ENCODE results near the gene LYPD5.

The LYPD5 gene

DNA sequence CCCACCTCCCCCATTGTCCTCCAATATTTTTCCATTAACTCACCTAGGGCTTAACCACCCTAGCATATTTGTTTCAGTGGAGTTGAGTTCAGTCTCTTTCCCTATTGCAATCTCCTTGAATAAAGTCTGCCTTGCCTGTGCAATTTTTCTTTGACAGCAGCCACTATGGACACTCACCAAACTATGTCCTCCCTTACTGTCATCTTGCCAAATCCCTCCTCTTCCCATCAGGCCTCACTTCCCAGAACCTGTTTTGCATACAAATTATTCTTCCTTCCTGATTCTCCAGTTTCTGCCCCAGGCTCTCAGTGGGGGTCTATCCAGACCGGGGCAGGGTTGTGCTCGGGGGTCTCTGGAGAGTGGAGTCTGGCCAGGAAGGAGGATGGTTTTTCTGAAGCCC lies 2.2 kb upstream of the LYPD5 start:
- no peak for TF ChIP-seq CTCF (conservative IDR thresholded peaks at IDR 0.05; ENCODE audit: low read length)
- no peak for DNase-seq (ENCODE audit: low read depth)
- H3K4me3 ChIP-seq (ENCODE audit: low read length), result no peak overlapping the region

DNA sequence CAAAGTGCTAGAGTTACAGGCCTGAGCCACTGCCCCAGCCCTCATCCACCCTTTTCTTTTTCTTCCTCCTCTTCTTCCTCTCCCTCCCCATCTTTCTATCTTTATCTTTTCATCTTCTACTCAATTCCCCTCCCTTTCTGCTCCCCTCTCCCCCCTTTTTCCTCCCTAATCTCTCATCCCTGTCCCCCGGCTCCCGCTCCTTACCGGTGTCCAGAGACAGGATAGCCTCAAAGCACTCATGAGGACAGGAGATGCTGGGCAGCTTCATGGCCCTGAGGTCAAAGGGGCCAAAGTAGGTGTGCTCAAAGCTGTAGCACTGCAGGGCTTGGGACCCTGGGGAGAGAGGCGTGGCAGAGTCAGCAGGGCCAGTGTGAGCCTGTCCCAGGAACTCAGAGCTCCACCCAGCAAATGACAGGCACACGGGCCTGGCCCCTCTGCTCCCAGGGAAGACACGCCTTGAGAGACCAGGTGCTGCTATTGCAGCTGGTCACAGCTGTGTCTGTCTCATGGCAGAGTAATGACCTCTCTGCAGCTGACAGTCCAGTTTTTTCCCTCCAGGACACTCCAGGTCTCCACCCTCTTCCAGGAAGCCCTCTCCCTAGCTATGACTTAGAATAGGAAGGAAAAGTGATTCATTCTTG lies 2.6 kb downstream of the LYPD5 start:
- TF ChIP-seq CTCF (conservative IDR thresholded peaks at IDR 0.05; ENCODE audit: low read length), result no peak
- DNase-seq (ENCODE audit: low read depth), result no peak
- no peak overlapping the region for H3K4me3 ChIP-seq (ENCODE audit: low read length)

GRCh38 chr19:43798546-43799409 lies 3.5 kb downstream of the LYPD5 start:
- DNase-seq (ENCODE audit: low read depth), result no peak
- H3K4me3 ChIP-seq (ENCODE audit: low read length), result peak overlapping the region; percentile 61
- TF ChIP-seq CTCF (conservative IDR thresholded peaks at IDR 0.05; ENCODE audit: low read length), result no peak

- DNase-seq (ENCODE audit: low read depth), result no peak
- no peak for TF ChIP-seq CTCF (conservative IDR thresholded peaks at IDR 0.05; ENCODE audit: low read length)
- peak overlapping the region; percentile 61 for H3K4me3 ChIP-seq (ENCODE audit: low read length)
Observed at GRCh38 chr19:43798026-43798545, 4.2 kb downstream of the LYPD5 start.

GRCh38 chr19:43797556-43797955 lies 4.7 kb downstream of the LYPD5 start:
- no peak for DNase-seq (ENCODE audit: low read depth)
- no peak overlapping the region for H3K4me3 ChIP-seq (ENCODE audit: low read length)
- no peak for TF ChIP-seq CTCF (conservative IDR thresholded peaks at IDR 0.05; ENCODE audit: low read length)

GRCh38 chr19:43797118-43797517 lies 5.1 kb downstream of the LYPD5 start:
- TF ChIP-seq CTCF (conservative IDR thresholded peaks at IDR 0.05; ENCODE audit: low read length), result no peak
- DNase-seq (ENCODE audit: low read depth), result no peak
- no peak overlapping the region for H3K4me3 ChIP-seq (ENCODE audit: low read length)
